ENCODE results near the gene MRM1.
"Not testable (repeated sequence)": the region's sequence is repeated elsewhere in the genome, so short reads cannot be mapped to it uniquely, and the experiment has no call there.

MRM1 gene

DNA sequence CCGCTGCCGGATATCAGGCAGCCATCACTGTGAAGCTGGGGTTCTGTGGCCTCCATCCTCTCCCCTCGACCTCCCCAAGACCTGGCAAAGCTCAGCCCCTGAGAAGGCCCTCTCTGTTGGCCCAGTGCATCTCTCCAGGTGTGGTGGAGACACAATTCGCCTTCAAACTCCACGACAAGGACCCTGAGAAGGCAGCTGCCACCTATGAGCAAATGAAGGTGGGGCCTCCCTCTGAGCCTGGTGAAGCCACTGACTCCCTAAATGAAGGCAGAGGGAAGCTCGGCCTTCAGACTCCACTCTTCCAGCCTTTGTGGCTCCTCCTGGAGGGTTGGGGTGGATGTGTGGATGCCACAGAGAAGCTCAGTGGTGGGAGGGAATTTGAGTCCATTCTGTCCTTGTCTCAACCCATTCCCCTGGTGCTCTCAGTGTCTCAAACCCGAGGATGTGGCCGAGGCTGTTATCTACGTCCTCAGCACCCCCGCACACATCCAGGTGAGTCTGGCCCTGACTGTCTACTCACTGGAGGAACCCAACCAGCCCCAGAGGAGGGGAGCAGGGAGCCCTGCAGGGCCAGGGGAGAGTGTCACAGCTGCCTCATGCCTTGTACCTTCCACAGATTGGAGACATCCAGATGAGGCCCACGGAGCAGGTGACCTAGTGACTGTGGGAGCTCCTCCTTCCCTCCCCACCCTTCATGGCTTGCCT is 1.7 kb upstream of the MRM1 start:
- Histone ChIP-seq H3K36me3 (0 out of 2 replicates have a peak, but pooled peaks cover 2% of the 10 kb centered on the region), H3K27me3 (no peaks in the 10 kb centered on the region), H3K9me3 (no peaks in the 10 kb centered on the region), H3K4me3 (ENCODE audit: low read depth, low read length) (no peak overlapping the region), H3K4me1 (no peaks in the 10 kb centered on the region)
- no peak for DNase-seq
- TF ChIP-seq CTCF (IDR thresholded peaks at IDR 0.05; ENCODE audit: low read depth, low read length): no peak

DNA sequence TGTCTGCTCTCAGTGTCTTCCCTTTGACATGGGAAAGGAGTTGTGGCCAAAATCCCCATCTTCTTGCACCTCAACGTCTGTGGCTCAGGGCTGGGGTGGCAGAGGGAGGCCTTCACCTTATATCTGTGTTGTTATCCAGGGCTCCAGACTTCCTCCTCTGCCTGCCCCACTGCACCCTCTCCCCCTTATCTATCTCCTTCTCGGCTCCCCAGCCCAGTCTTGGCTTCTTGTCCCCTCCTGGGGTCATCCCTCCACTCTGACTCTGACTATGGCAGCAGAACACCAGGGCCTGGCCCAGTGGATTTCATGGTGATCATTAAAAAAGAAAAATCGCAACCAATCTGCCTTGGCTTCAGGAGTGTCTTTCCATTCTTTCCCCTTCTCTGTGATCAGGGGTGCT is 918 bp upstream of the MRM1 start:
- H3K4me1 ChIP-seq: no peaks in the 10 kb centered on the region
- no peaks in the 10 kb centered on the region for H3K9me3 ChIP-seq
- no peak overlapping the region for H3K4me3 ChIP-seq (ENCODE audit: low read depth, low read length)
- no peaks in the 10 kb centered on the region for H3K27me3 ChIP-seq
- no peak for DNase-seq
- 0 out of 2 replicates have a peak, but pooled peaks cover 2% of the 10 kb centered on the region for H3K36me3 ChIP-seq
- TF ChIP-seq CTCF (IDR thresholded peaks at IDR 0.05; ENCODE audit: low read depth, low read length): no peak

GRCh38 chr17:36600936-36601302 is 464 bp upstream of the MRM1 start:
- no peak for DNase-seq

GRCh38 chr17:36602030-36602748 is 806 bp downstream of the MRM1 start:
- Histone ChIP-seq H3K9me3 (no peaks in the 10 kb centered on the region), H3K4me1 (no peaks in the 10 kb centered on the region), H3K27me3 (no peaks in the 10 kb centered on the region), H3K36me3 (no peaks in the 10 kb centered on the region), H3K4me3 (ENCODE audit: low read depth, low read length) (peak overlapping the region; percentile 91)
- no peak for TF ChIP-seq CTCF (IDR thresholded peaks at IDR 0.05; ENCODE audit: low read depth, low read length)
- no peak for DNase-seq

More at GRCh38 chr17:36600936-36601302, 464 bp upstream of the MRM1 start:
- H3K27me3 ChIP-seq: no peaks in the 10 kb centered on the region
- 0 out of 2 replicates have a peak, but pooled peaks have one; percentile 6 for TF ChIP-seq CTCF (IDR thresholded peaks at IDR 0.05; ENCODE audit: low read depth, low read length)
- no peaks in the 10 kb centered on the region for H3K4me1 ChIP-seq
- H3K36me3 ChIP-seq: no peaks in the 10 kb centered on the region
- no peaks in the 10 kb centered on the region for H3K9me3 ChIP-seq
- peak overlapping the region; percentile 91 for H3K4me3 ChIP-seq (ENCODE audit: low read depth, low read length)

DNA sequence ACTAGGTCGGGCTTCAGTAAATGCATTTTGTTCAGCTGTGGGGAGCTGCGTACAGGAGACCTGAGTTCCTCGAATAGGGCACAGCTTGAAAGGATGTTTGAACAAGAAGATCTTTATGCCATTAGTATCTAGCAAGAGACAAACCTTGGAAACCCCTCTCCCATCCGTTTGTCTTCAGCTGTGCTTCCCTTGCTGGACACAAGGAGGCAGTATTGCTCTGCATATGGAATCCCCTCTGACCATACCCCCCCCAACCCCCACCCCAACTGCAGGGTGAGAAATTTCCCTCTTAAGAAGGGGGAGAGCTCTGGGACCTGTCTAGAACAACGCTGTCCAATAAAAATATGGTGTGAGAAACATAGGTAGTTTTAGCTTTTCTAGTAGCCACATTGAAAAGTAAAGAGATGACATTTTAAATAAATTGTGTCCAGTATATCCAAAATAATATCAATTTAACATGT is 1.6 kb downstream of the MRM1 start:
- peak; percentile 91 for TF ChIP-seq CTCF (IDR thresholded peaks at IDR 0.05; ENCODE audit: low read depth, low read length)
- no peaks in the 10 kb centered on the region for H3K36me3 ChIP-seq
- DNase-seq: peak; percentile 81
- H3K4me3 ChIP-seq (ENCODE audit: low read depth, low read length): peak overlapping the region; percentile 91
- no peaks in the 10 kb centered on the region for H3K4me1 ChIP-seq
- no peaks in the 10 kb centered on the region for H3K9me3 ChIP-seq
- no peaks in the 10 kb centered on the region for H3K27me3 ChIP-seq

GRCh38 chr17:36605028-36605427 is 3.6 kb downstream of the MRM1 start:
- not testable (repeated sequence) for H3K9me3 ChIP-seq; H3K4me3 ChIP-seq (ENCODE audit: low read depth, low read length); H3K36me3 ChIP-seq; H3K4me1 ChIP-seq; H3K27me3 ChIP-seq; DNase-seq
